ENCODE results near the gene CHGA. TPM values are rescaled to one million over a fixed set of nuclear protein-coding genes. Genes with fewer than 3 reads are reported as not detected.
A peak's percentile ranks its signal among the peaks of the same experiment; 100 is the strongest.

Gene CHGA
- total RNA-seq, 1 donor from 2014 or later = not detected

GRCh38 chr14:92880851-92881250 lies 42.1 kb upstream of the CHGA start:
- Mint-ChIP-seq H3K27ac (ENCODE audit: unreplicated experiment) (no peak overlapping the region), H3K9me3 (ENCODE audit: low read depth) (no peaks in the 10 kb centered on the region), H3K27me3 (ENCODE audit: low read depth) (peaks cover 62% of the 10 kb centered on the region), H3K4me1 (ENCODE audit: low read depth) (no peaks in the 10 kb centered on the region), H3K4me3 (ENCODE audit: unreplicated experiment) (no peak overlapping the region), H3K36me3 (ENCODE audit: low read depth) (peaks cover 4% of the 10 kb centered on the region)
- DNase-seq (ENCODE audit: low spot score) = peak; percentile 43
- TF ChIP-seq CTCF (IDR thresholded peaks at IDR 0.05) = peak; percentile 73

GRCh38 chr14:92883066-92883465 lies 39.9 kb upstream of the CHGA start:
- no peak overlapping the region for H3K27ac Mint-ChIP-seq (ENCODE audit: unreplicated experiment)
- H3K4me3 Mint-ChIP-seq (ENCODE audit: unreplicated experiment) = no peak overlapping the region
- no peaks in the 10 kb centered on the region for H3K9me3 Mint-ChIP-seq (ENCODE audit: low read depth)
- TF ChIP-seq CTCF (IDR thresholded peaks at IDR 0.05) = no peak
- H3K36me3 Mint-ChIP-seq (ENCODE audit: low read depth) = peaks cover 2% of the 10 kb centered on the region
- no peaks in the 10 kb centered on the region for H3K4me1 Mint-ChIP-seq (ENCODE audit: low read depth)
- DNase-seq (ENCODE audit: low spot score) = peak; percentile 15
- H3K27me3 Mint-ChIP-seq (ENCODE audit: low read depth) = peaks cover 63% of the 10 kb centered on the region

- TF ChIP-seq CTCF (IDR thresholded peaks at IDR 0.05) = no peak
- no peak for DNase-seq (ENCODE audit: low spot score)
- Mint-ChIP-seq H3K36me3 (ENCODE audit: low read depth) (peaks cover 2% of the 10 kb centered on the region), H3K27ac (ENCODE audit: unreplicated experiment) (no peak overlapping the region), H3K4me3 (ENCODE audit: unreplicated experiment) (no peak overlapping the region), H3K9me3 (ENCODE audit: low read depth) (no peaks in the 10 kb centered on the region), H3K4me1 (ENCODE audit: low read depth) (no peaks in the 10 kb centered on the region), H3K27me3 (ENCODE audit: low read depth) (peaks cover 69% of the 10 kb centered on the region)
Observed at GRCh38 chr14:92884410-92884809, 38.5 kb upstream of the CHGA start.

GRCh38 chr14:92885279-92886061 lies 37.5 kb upstream of the CHGA start:
- DNase-seq (ENCODE audit: low spot score) = no peak
- no peak for TF ChIP-seq CTCF (IDR thresholded peaks at IDR 0.05)
- H3K9me3 Mint-ChIP-seq (ENCODE audit: low read depth) = no peaks in the 10 kb centered on the region
- peaks cover 65% of the 10 kb centered on the region for H3K27me3 Mint-ChIP-seq (ENCODE audit: low read depth)
- no peak overlapping the region for H3K27ac Mint-ChIP-seq (ENCODE audit: unreplicated experiment)
- peaks cover 2% of the 10 kb centered on the region for H3K36me3 Mint-ChIP-seq (ENCODE audit: low read depth)
- H3K4me3 Mint-ChIP-seq (ENCODE audit: unreplicated experiment) = no peak overlapping the region
- H3K4me1 Mint-ChIP-seq (ENCODE audit: low read depth) = no peaks in the 10 kb centered on the region

GRCh38 chr14:92886337-92886736 lies 36.6 kb upstream of the CHGA start:
- TF ChIP-seq CTCF (IDR thresholded peaks at IDR 0.05) = no peak
- Mint-ChIP-seq H3K9me3 (ENCODE audit: low read depth) (no peaks in the 10 kb centered on the region), H3K27ac (ENCODE audit: unreplicated experiment) (no peak overlapping the region), H3K4me1 (ENCODE audit: low read depth) (no peaks in the 10 kb centered on the region), H3K4me3 (ENCODE audit: unreplicated experiment) (no peak overlapping the region), H3K36me3 (ENCODE audit: low read depth) (peaks cover 2% of the 10 kb centered on the region), H3K27me3 (ENCODE audit: low read depth) (peaks cover 60% of the 10 kb centered on the region)
- DNase-seq (ENCODE audit: low spot score) = no peak
